ENCODE data around the gene LCNL1. TPM values are rescaled to one million over a fixed set of nuclear protein-coding genes. Genes with fewer than 3 reads are reported as not detected.

The LCNL1 gene
- not detected in 2 replicates for total RNA-seq

- no peak for DNase-seq (ENCODE audit: low read depth)
- no peak within 1 kb of the TSS for H3K4me3 ChIP-seq (ENCODE audit: low read depth, low read length)
- no peak for TF ChIP-seq CTCF (conservative IDR thresholded peaks at IDR 0.05; ENCODE audit: low read depth, low read length)
Observed at GRCh38 chr9:136982232-136983051, at the start of gene LCNL1. TSS of gene LCNL1 (plus strand) at chr9:136982993. CDS start at chr9:136983587, 594 bp downstream.

- DNase-seq (ENCODE audit: low read depth): no peak
- TF ChIP-seq CTCF (conservative IDR thresholded peaks at IDR 0.05; ENCODE audit: low read depth, low read length): no peak
- H3K4me3 ChIP-seq (ENCODE audit: low read depth, low read length): no peak overlapping the region
Observed at GRCh38 chr9:136934277-136934676, 48.5 kb upstream of the LCNL1 start.

- TF ChIP-seq CTCF (conservative IDR thresholded peaks at IDR 0.05; ENCODE audit: low read depth, low read length): no peak
- DNase-seq (ENCODE audit: low read depth): no peak
- no peak overlapping the region for H3K4me3 ChIP-seq (ENCODE audit: low read depth, low read length)
Observed at GRCh38 chr9:136935651-136936050, 47.1 kb upstream of the LCNL1 start.

- no peak overlapping the region for H3K4me3 ChIP-seq (ENCODE audit: low read depth, low read length)
- TF ChIP-seq CTCF (conservative IDR thresholded peaks at IDR 0.05; ENCODE audit: low read depth, low read length): no peak
- no peak for DNase-seq (ENCODE audit: low read depth)
Observed at GRCh38 chr9:136936645-136937170, 46.1 kb upstream of the LCNL1 start.

- no peak for TF ChIP-seq CTCF (conservative IDR thresholded peaks at IDR 0.05; ENCODE audit: low read depth, low read length)
- DNase-seq (ENCODE audit: low read depth): no peak
- H3K4me3 ChIP-seq (ENCODE audit: low read depth, low read length): no peak overlapping the region
Observed at GRCh38 chr9:136937186-136938001, 45.4 kb upstream of the LCNL1 start.

GRCh38 chr9:136939431-136939995 is 43.3 kb upstream of the LCNL1 start:
- no peak for DNase-seq (ENCODE audit: low read depth)
- no peak overlapping the region for H3K4me3 ChIP-seq (ENCODE audit: low read depth, low read length)
- TF ChIP-seq CTCF (conservative IDR thresholded peaks at IDR 0.05; ENCODE audit: low read depth, low read length): no peak

Data from epithelial cell of proximal tubule (primary cell).